ENCODE measurements around the gene ICAM5. TPM values are rescaled to one million over a fixed set of nuclear protein-coding genes. Genes with fewer than 3 reads are reported as not detected.
A peak's percentile ranks its signal among the peaks of the same experiment; 100 is the strongest.

Gene ICAM5
- total RNA-seq, 4 donors from 2014 or later: 0.27 to 0.48 TPM; not detected in 2

DNA sequence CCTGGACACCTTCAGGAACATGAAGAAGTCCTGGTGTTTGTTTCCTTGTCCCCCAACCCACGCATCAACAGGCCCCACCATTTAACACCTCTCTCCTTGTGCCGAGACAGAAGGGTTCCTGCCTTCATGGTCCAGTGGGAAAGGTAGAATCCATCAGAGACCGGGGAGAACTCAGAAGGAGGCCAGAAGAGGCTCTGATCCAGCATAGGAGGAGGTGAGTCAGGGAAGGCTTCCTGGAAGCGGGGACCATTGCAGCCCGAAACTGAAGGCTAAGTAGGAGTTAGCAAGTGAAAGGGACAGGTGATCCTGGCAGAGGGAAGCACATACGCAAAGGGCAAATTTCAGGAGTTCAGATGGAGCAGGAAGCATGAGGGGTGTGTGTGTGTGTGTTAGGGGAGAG, 49.2 kb downstream of the ICAM5 start:
- Histone ChIP-seq H3K4me1 (peaks cover 0 to 13% (median 2%) of the 10 kb centered on the region in 4 donors), H3K36me3 (no peaks in the 10 kb centered on the region), H3K27me3 (no peaks in the 10 kb centered on the region), H3K4me3 (peak overlapping the region in 2 of 4 donors; percentile 1 to 38), H3K9me3 (no peaks in the 10 kb centered on the region), H3K27ac (peak overlapping the region in 2 of 4 donors; percentile 34 to 62)
- in situ Hi-C loops (cut with MboI; ENCODE audit: low pct_ligation_motif_present in 1 of 4, low pct_unique_long_range_greater_than_20kb in 1 of 4, low sequenced_read_pairs in 3 of 4): no loop called here
- no peak for TF ChIP-seq EP300 (IDR thresholded peaks at IDR 0.05; ENCODE audit: low read depth)
- TF ChIP-seq, protein P1, sequence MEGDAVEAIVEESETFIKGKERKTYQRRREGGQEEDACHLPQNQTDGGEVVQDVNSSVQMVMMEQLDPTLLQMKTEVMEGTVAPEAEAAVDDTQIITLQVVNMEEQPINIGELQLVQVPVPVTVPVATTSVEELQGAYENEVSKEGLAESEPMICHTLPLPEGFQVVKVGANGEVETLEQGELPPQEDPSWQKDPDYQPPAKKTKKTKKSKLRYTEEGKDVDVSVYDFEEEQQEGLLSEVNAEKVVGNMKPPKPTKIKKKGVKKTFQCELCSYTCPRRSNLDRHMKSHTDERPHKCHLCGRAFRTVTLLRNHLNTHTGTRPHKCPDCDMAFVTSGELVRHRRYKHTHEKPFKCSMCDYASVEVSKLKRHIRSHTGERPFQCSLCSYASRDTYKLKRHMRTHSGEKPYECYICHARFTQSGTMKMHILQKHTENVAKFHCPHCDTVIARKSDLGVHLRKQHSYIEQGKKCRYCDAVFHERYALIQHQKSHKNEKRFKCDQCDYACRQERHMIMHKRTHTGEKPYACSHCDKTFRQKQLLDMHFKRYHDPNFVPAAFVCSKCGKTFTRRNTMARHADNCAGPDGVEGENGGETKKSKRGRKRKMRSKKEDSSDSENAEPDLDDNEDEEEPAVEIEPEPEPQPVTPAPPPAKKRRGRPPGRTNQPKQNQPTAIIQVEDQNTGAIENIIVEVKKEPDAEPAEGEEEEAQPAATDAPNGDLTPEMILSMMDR (IDR thresholded peaks at IDR 0.05): no peak
- TF ChIP-seq POLR2AphosphoS5 (IDR thresholded peaks at IDR 0.05): no peak
- no peak for TF ChIP-seq POLR2A (IDR thresholded peaks at IDR 0.05)
- intact Hi-C loops (cut with DNase I; ENCODE audit: low total_unique reads): no loop called here
- DNase-seq: no peak
- 51 to 73% methylated on average over 4 to 6 of the region's 6 CpGs for WGBS, 2 donors (ENCODE audit: low coverage in 1 of 2)

DNA sequence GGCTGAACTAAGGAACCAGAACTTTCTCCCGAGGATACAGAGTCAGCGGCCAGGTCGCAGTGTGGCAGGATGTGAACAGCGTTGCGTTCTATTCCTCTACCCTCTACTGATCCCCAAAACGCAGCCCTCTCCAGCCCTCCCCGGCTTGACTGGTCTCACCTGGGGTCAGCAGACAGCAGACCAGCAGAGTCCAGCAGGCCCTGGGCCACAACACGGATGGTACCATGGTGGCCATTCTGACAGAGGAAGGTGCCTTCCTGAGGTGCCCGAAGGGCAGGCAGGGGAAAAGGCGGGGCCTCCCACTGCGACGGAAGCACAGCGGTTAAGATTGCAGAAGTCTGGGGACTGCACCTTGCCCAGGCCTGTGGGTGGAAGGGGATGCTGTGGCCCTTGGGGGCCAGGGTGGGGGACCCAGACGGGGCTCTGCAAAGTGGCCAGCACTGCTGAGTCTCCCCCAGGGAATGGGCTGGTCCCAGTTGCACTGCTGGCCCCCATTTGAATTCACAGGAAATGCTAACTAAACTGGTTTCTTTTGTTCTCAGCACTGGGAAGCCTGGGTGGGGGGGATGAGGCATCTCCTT, 49.7 kb downstream of the ICAM5 start, which contains the start of gene ICAM3:
Gene ICAM3 (minus strand): TSS at position 245 of the 581 bp plus-strand sequence. CDS start 10 bp downstream, at position 235.
- H3K36me3 ChIP-seq: no peaks in the 10 kb centered on the region
- peaks cover 0 to 8% (median 2%) of the 10 kb centered on the region in 4 donors for H3K4me1 ChIP-seq
- no peaks in the 10 kb centered on the region for H3K27me3 ChIP-seq
- no peaks in the 10 kb centered on the region for H3K9me3 ChIP-seq
- H3K4me3 ChIP-seq: peak within 1 kb of the TSS in 2 of 4 donors; percentile 1 to 38
- in situ Hi-C loops (cut with MboI; ENCODE audit: low pct_ligation_motif_present in 1 of 4, low pct_unique_long_range_greater_than_20kb in 1 of 4, low sequenced_read_pairs in 3 of 4): no loop called here
- peak; percentile 58 for DNase-seq
- H3K27ac ChIP-seq: peak within 1 kb of the TSS in 2 of 4 donors; percentile 34 to 62
- intact Hi-C loops (cut with DNase I; ENCODE audit: low total_unique reads): no loop called here
- WGBS, 2 donors (ENCODE audit: low coverage in 1 of 2): 57% methylated on average over 14 of the region's 14 CpGs; no CpG with 5 or more reads in 1 of the 2 donors
- TF ChIP-seq EP300 (IDR thresholded peaks at IDR 0.05; ENCODE audit: low read depth) (no peak), POLR2A (IDR thresholded peaks at IDR 0.05) (no peak), POLR2AphosphoS5 (IDR thresholded peaks at IDR 0.05) (no peak)
- TF ChIP-seq, protein P1 (IDR thresholded peaks at IDR 0.05): no peak

DNA sequence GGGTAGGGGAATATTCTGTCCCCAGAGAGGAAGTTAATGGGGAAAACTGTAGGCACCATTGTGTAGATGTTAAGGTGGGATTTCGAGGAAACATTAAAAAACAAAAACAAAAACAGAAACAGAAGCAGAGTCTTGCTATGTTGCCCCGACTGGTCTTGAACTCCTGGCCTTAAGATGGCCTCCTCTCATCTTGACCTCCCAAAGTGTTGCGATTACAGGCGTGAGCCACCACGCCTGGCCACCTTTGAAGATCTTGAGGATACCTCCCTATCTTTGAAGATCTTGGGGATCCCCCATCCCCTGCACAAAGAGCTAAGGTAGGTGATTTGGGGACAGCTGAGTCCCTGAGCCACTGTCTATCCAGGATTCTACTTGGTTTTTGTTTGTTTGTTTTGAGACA, 50.2 kb downstream of the ICAM5 start:
- Histone ChIP-seq H3K9me3 (no peaks in the 10 kb centered on the region), H3K27ac (peak overlapping the region in 1 of 4 donors; percentile 62), H3K4me1 (peaks cover 0 to 5% (median 2%) of the 10 kb centered on the region in 4 donors), H3K36me3 (no peaks in the 10 kb centered on the region), H3K27me3 (no peaks in the 10 kb centered on the region), H3K4me3 (no peak overlapping the region)
- in situ Hi-C loops (cut with MboI; ENCODE audit: low pct_ligation_motif_present in 1 of 4, low pct_unique_long_range_greater_than_20kb in 1 of 4, low sequenced_read_pairs in 3 of 4): no loop called here
- WGBS, 2 donors (ENCODE audit: low coverage in 1 of 2): 80% methylated on average over 5 of the region's 5 CpGs; no CpG with 5 or more reads in 1 of the 2 donors
- no peak for DNase-seq
- no peak for TF ChIP-seq POLR2A (IDR thresholded peaks at IDR 0.05)
- intact Hi-C loops (cut with DNase I; ENCODE audit: low total_unique reads): no loop called here

DNA sequence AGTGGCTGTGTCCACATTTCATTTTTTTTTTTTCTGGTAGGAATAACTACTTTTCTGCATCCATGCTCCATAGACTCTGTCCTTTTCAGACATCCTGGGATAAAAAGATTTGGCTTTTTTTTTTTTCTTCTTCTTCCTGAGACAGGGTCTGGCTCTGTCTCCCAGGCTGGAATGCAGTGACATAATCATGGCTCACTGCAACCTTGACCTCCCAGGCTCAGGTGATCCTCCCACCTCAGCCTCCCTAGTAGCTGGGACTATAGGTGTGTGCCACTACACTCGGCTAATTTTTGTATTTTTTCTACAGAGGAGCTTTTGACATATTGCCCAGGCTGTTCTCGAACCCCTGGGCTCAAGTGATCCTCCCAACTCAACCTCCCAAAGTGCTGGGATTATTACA, 53.7 kb downstream of the ICAM5 start:
- Histone ChIP-seq H3K27me3 (no peaks in the 10 kb centered on the region), H3K4me1 (no peaks in the 10 kb centered on the region), H3K36me3 (no peaks in the 10 kb centered on the region), H3K27ac (no peak overlapping the region), H3K4me3 (no peak overlapping the region), H3K9me3 (no peaks in the 10 kb centered on the region)
- in situ Hi-C loops (cut with MboI; ENCODE audit: low pct_ligation_motif_present in 1 of 4, low pct_unique_long_range_greater_than_20kb in 1 of 4, low sequenced_read_pairs in 3 of 4) (no loop called here), intact Hi-C loops (cut with DNase I; ENCODE audit: low total_unique reads) (no loop called here)
- TF ChIP-seq, protein P1 (IDR thresholded peaks at IDR 0.05): no peak
- TF ChIP-seq POLR2AphosphoS5 (IDR thresholded peaks at IDR 0.05) (no peak), POLR2A (IDR thresholded peaks at IDR 0.05) (no peak), EP300 (IDR thresholded peaks at IDR 0.05; ENCODE audit: low read depth) (no peak)
- WGBS, 2 donors (ENCODE audit: low coverage in 1 of 2): 81% methylated on average over 2 of the region's 2 CpGs; no CpG with 5 or more reads in 1 of the 2 donors
- DNase-seq: no peak
